Retinal pigment epithelial cell (primary cell): ENCODE results near the gene PHRF1.

Source experiments
- DNase-seq: peaks from one replicate; pipeline ENCODE4 v3.0.0-alpha.2; 2010; ENCODE audit warnings: low read depth
- H3K4me3 ChIP-seq: 2 replicates; pipeline ENCODE4 v1.5.1; 2011; ENCODE audit warnings: mild to moderate bottlenecking, low read length, control low read depth, moderate library complexity
- TF ChIP-seq, protein P1 (sequence below): conservative IDR thresholded peaks from 2 replicates; pipeline ENCODE4 v1.5.1; 2011; ENCODE audit warnings: low read depth, low read length, control low read depth, inconsistent platforms

The PHRF1 gene

DNA sequence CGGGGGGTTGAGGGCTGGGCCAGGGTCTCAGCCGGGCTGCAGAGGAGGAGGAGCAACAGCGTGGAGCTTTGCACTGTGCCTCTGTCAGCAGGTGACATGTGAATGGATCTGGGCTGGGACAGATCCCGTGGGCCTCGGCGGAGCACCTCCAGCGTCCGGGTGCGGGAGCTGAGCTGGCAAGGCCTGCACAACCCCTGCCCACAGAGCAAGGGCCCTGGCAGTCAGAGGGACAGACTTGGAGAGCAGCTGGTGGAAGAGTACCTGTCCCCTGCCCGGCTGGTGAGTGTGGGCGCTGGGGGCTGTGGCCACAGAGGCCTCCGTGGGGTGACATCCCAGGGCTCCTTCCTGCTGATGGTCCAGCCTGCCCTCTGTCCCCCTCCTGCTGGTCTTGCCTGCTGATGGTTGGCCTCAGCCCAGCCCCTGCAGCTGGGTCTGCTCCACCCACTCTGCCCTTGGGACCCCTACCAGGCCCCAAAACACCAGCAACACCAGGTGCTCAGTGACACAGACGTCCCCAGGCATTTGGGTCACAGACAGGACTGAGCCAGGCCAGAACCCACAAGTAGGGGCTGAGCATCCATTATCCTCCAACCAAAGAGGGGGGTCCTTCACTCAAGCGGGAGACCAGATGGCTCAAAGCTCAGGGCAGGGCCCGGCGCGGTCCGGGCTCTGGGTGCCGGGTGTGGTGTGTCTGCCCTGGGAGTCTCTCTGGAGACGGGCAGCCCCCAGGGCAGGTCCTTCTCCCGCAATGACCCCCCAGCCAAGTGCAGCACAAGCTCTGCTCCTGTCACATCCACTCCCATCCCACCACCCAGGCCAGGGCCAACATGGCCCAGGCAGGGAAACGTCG is 35.5 kb upstream of the PHRF1 start:
- H3K4me3 ChIP-seq = no peak overlapping the region
- DNase-seq = no peak
- TF ChIP-seq, protein P1, sequence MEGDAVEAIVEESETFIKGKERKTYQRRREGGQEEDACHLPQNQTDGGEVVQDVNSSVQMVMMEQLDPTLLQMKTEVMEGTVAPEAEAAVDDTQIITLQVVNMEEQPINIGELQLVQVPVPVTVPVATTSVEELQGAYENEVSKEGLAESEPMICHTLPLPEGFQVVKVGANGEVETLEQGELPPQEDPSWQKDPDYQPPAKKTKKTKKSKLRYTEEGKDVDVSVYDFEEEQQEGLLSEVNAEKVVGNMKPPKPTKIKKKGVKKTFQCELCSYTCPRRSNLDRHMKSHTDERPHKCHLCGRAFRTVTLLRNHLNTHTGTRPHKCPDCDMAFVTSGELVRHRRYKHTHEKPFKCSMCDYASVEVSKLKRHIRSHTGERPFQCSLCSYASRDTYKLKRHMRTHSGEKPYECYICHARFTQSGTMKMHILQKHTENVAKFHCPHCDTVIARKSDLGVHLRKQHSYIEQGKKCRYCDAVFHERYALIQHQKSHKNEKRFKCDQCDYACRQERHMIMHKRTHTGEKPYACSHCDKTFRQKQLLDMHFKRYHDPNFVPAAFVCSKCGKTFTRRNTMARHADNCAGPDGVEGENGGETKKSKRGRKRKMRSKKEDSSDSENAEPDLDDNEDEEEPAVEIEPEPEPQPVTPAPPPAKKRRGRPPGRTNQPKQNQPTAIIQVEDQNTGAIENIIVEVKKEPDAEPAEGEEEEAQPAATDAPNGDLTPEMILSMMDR = no peak

DNA sequence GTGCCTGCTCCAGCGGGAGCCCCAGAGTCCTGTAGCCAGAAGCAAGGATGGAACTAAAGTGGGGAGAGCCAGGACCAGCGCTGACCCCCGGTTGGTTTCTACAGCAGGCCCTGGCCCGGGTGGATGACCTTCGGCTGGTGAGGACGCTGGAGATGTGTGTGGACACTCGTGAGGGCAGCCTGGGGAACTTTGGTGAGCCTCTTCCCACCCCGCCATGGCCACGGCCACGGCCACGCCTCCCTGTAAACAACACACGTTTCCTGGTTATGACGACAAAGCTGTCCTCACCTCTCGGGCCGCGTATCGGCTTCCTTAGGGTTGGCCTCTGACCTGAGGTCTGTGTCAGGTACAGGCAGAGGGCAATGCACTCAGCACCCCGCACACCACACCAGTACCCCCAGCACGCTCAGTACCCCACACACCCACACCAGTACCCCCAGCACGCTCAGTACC is 34.8 kb upstream of the PHRF1 start:
- no peak overlapping the region for H3K4me3 ChIP-seq

GRCh38 chr11:544817-545166 is 31.5 kb upstream of the PHRF1 start:
- no peak overlapping the region for H3K4me3 ChIP-seq
- TF ChIP-seq, protein P1 = no peak

More for the DNA sequence above, 34.8 kb upstream of the PHRF1 start:
- TF ChIP-seq, protein P1 = no peak
- DNase-seq = no peak

GRCh38 chr11:545171-545570 is 31.1 kb upstream of the PHRF1 start:
- DNase-seq = no peak
- TF ChIP-seq, protein P1 = no peak
- no peak overlapping the region for H3K4me3 ChIP-seq

More at GRCh38 chr11:544817-545166, 31.5 kb upstream of the PHRF1 start:
- no peak for DNase-seq

GRCh38 chr11:548700-549603 is 27.3 kb upstream of the PHRF1 start:
- DNase-seq = no peak
- TF ChIP-seq, protein P1 = no peak
- no peak overlapping the region for H3K4me3 ChIP-seq

DNA sequence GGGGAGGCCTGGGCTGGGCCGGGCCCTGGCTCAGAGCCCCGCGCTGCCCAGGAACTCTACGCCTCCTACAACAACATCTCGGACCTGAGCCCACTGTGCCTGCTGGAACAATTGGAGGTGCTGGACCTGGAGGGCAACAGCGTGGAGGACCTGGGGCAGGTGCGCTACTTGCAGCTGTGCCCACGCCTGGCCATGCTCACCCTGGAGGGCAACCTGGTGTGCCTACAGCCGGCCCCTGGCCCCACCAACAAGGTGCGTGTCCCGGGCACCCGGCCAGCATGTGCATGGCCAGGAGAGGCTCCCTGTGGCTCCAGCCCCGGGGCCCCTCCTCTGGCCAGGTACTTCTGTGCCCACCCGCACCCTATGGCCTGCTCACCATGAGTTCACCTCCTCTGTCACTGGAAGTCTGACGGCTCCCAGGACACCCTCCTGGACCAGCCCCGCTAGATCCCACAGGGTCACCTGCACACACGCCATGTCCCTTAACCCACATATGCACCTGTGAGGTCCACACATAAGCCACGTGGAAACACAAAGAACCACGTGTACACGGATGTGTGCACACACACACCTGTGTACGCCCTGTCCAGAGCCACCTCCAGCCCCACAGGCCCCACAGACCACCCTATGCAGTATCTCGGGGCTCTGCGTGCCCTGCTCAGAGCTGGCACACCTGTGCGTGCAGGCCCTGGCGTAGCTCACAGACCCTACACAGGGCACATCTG is 26.1 kb upstream of the PHRF1 start:
- no peak overlapping the region for H3K4me3 ChIP-seq
- DNase-seq = no peak
- TF ChIP-seq, protein P1 = no peak
